Keratinocyte (primary cell): ENCODE measurements around the gene SYT1. TPM values are rescaled to one million over a fixed set of nuclear protein-coding genes. Genes with fewer than 3 reads are reported as not detected.

Experiments used
- DNase-seq: peaks from one replicate; pipeline ENCODE4 v3.0.0-alpha.2; 2011; ENCODE audit warnings: low read depth, missing footprints, low spot score
- FAIRE-seq: peaks from 2 replicates; lab custom pipeline; 2011; peaks lifted over from hg19 to GRCh38; lab: Jason Lieb, UNC
- H2AFZ ChIP-seq: 2 replicates; pipeline ENCODE4 v1.6.0; 2012; ENCODE audit warnings: low read length, control low read depth, inconsistent platforms; ENCODE audit not compliant: control insufficient read depth
- H3K27ac ChIP-seq: 2 replicates; pipeline ENCODE4 v1.5.1; 2011; ENCODE audit warnings: low read length; ENCODE audit not compliant: control insufficient read depth, insufficient read depth
- H3K27me3 ChIP-seq: 3 replicates; pipeline ENCODE4 v1.6.0; 2011; ENCODE audit warnings: low read length; ENCODE audit not compliant: control insufficient read depth, insufficient read depth; ENCODE audit errors: extremely low read depth
- H3K36me3 ChIP-seq, 2 experiments: 2 replicates in 1 of 2; 3 replicates in 1 of 2; pipeline ENCODE4 v1.5.1; 2011; ENCODE audit warnings: low read length in 2 of 2, mild to moderate bottlenecking in 1 of 2; ENCODE audit not compliant: control insufficient read depth in 2 of 2, insufficient read depth in 2 of 2; ENCODE audit errors: extremely low read depth in 1 of 2
- H3K4me1 ChIP-seq: 3 replicates; pipeline ENCODE4 v1.5.1; 2011; ENCODE audit warnings: low read length; ENCODE audit not compliant: control insufficient read depth, insufficient read depth; ENCODE audit errors: extremely low read depth
- H3K4me2 ChIP-seq: 3 replicates; pipeline ENCODE4 v1.6.0; 2011; ENCODE audit warnings: low read depth, low read length; ENCODE audit not compliant: control insufficient read depth, insufficient read depth; ENCODE audit errors: extremely low read depth
- H3K4me3 ChIP-seq, 3 experiments: fragments of 200-600 bp in 1 of 3; sonication (generic) in 1 of 3; 2 replicates in 2 of 3; 3 replicates in 1 of 3; pipeline ENCODE4 v1.5.1; 2011 to 2016; ENCODE audit warnings: low read length in 3 of 3, mild to moderate bottlenecking in 3 of 3, control low read depth in 2 of 3, inconsistent platforms in 1 of 3, low read depth in 1 of 3, mixed read lengths in 1 of 3, mixed run types in 1 of 3, moderate library complexity in 1 of 3; ENCODE audit not compliant: control insufficient read depth in 2 of 3, insufficient read depth in 2 of 3; ENCODE audit errors: extremely low read depth in 1 of 3
- H3K79me2 ChIP-seq: 2 replicates; pipeline ENCODE4 v1.6.0; 2012; ENCODE audit warnings: low read length; ENCODE audit not compliant: control insufficient read depth, insufficient read depth
- H3K9ac ChIP-seq: 3 replicates; pipeline ENCODE4 v1.6.0; 2011; ENCODE audit warnings: low read length; ENCODE audit not compliant: control insufficient read depth, insufficient read depth; ENCODE audit errors: extremely low read depth
- H3K9me1 ChIP-seq: 3 replicates; pipeline ENCODE4 v1.6.0; 2011; ENCODE audit warnings: low read length; ENCODE audit not compliant: control insufficient read depth, insufficient read depth; ENCODE audit errors: extremely low read depth
- H3K9me3 ChIP-seq: 2 replicates; pipeline ENCODE4 v1.5.1; 2012; ENCODE audit warnings: low read depth, low read length; ENCODE audit not compliant: control insufficient read depth
- H4K20me1 ChIP-seq: 3 replicates; pipeline ENCODE4 v1.6.0; 2011; ENCODE audit warnings: low read length; ENCODE audit not compliant: control insufficient read depth, insufficient read depth; ENCODE audit errors: extremely low read depth
- EZH2 ChIP-seq: IDR thresholded peaks from one replicate; pipeline ENCODE4 v1.6.1; 2012; ENCODE audit warnings: inconsistent platforms, mild to moderate bottlenecking, low read length, moderate library complexity
- dilution Hi-C: fragments of 300-500 bp; cut with MboI; formaldehyde crosslinking; loops from one replicate; pipeline ENCODE4 v1.7.0; 2020; ENCODE audit warnings: low sequenced_read_pairs; ENCODE audit not compliant: extremely low pct_ligation_motif_present
- polyA plus RNA-seq, 5 experiments: library from polyadenylated mRNA; depleted of rRNA in 3 of 5; stranded (reverse) in 3 of 5; stranded (forward) in 1 of 5; unstranded in 1 of 5; fragments of >200 nt; gene quantifications; 1 replicate in 1 of 5; 2 replicates in 3 of 5; 3 replicates in 1 of 5; pipeline versions ENCODE4 v1.2.1 to v1.2.3, GENCODE V29; 2011 to 2012; ENCODE audit warnings: missing spikeins in 2 of 5, low read depth in 1 of 5, low replicate concordance in 1 of 5
- TF ChIP-seq, protein P1 (sequence below), 3 experiments: IDR thresholded peaks in 1 of 3; conservative IDR thresholded peaks in 1 of 3; optimal IDR thresholded peaks in 1 of 3; 2 replicates in 2 of 3; 3 replicates in 1 of 3; pipeline versions ENCODE3 to v1.5.1; 2011; ENCODE audit warnings: low read length in 3 of 3, mild to moderate bottlenecking in 3 of 3, moderate library complexity in 2 of 3, control low read depth in 1 of 3, inconsistent platforms in 1 of 3; ENCODE audit not compliant: insufficient read depth in 2 of 3; ENCODE audit errors: extremely low read depth in 1 of 3

The SYT1 gene
- polyA plus RNA-seq, 1 donor (not counting 4 experiments of a cell fraction or from before 2014, with no cell fraction given): 6.1 TPM

DNA sequence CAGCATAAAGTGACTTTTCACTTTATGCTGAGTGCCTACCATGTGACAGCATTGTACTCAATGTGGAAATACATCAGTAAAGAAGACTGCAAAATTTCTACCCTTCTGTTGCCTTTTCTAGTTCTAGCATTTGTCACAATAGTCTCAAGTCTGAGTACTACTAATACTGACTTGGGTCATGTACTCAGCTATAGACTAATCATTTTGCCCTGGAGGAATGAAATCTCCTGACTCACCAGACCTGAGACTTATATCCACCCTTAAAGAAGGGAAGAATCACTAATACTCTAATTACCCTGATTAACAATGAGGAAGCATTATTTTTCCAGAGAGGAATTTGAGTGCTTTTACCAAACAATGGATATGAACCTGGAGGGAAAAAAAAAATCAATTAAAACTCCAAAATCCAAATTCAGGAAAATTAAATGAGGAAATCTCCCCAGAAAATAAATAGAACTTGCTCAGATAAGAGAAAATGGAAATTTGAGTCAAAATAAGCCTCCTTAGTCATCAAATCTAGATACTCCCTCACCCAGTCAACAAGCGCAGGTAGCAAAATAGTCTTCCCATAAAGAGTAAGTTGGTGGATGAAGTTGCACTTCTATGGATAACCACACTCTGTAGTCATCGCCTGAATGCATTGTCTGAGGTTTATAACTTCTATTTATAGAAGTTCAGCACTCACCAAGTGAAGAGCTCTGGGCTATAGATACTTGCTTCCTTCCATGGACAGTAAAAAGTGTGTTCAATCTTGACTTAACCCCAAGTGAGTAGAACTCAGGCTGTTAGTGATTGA is 386.6 kb downstream of the SYT1 start:
- no peaks in the 10 kb centered on the region for H3K9me3 ChIP-seq
- no peak for FAIRE-seq
- no peak overlapping the region for H3K27ac ChIP-seq
- no peak for TF ChIP-seq EZH2
- TF ChIP-seq, protein P1, sequence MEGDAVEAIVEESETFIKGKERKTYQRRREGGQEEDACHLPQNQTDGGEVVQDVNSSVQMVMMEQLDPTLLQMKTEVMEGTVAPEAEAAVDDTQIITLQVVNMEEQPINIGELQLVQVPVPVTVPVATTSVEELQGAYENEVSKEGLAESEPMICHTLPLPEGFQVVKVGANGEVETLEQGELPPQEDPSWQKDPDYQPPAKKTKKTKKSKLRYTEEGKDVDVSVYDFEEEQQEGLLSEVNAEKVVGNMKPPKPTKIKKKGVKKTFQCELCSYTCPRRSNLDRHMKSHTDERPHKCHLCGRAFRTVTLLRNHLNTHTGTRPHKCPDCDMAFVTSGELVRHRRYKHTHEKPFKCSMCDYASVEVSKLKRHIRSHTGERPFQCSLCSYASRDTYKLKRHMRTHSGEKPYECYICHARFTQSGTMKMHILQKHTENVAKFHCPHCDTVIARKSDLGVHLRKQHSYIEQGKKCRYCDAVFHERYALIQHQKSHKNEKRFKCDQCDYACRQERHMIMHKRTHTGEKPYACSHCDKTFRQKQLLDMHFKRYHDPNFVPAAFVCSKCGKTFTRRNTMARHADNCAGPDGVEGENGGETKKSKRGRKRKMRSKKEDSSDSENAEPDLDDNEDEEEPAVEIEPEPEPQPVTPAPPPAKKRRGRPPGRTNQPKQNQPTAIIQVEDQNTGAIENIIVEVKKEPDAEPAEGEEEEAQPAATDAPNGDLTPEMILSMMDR (optimal IDR thresholded peaks at IDR 0.05 in 1 of 3, IDR thresholded peaks at IDR 0.05 in 1 of 3, conservative IDR thresholded peaks at IDR 0.05 in 1 of 3; ENCODE audit: extremely low read depth in 1 of 3, insufficient read depth in 2 of 3, low read length in 3 of 3): no peak
- no peaks in the 10 kb centered on the region for H3K27me3 ChIP-seq
- H3K9ac ChIP-seq: no peak overlapping the region
- no peaks in the 10 kb centered on the region for H3K36me3 ChIP-seq
- no peak overlapping the region for H3K4me2 ChIP-seq
- DNase-seq: no peak
- H3K9me1 ChIP-seq: no peaks in the 10 kb centered on the region
- H2AFZ ChIP-seq: no peak overlapping the region
- no peak overlapping the region for H3K4me3 ChIP-seq
- peaks cover 2% of the 10 kb centered on the region for H3K4me1 ChIP-seq
- dilution Hi-C loops: no loop called here
- no peaks in the 10 kb centered on the region for H3K79me2 ChIP-seq
- H4K20me1 ChIP-seq: no peaks in the 10 kb centered on the region

DNA sequence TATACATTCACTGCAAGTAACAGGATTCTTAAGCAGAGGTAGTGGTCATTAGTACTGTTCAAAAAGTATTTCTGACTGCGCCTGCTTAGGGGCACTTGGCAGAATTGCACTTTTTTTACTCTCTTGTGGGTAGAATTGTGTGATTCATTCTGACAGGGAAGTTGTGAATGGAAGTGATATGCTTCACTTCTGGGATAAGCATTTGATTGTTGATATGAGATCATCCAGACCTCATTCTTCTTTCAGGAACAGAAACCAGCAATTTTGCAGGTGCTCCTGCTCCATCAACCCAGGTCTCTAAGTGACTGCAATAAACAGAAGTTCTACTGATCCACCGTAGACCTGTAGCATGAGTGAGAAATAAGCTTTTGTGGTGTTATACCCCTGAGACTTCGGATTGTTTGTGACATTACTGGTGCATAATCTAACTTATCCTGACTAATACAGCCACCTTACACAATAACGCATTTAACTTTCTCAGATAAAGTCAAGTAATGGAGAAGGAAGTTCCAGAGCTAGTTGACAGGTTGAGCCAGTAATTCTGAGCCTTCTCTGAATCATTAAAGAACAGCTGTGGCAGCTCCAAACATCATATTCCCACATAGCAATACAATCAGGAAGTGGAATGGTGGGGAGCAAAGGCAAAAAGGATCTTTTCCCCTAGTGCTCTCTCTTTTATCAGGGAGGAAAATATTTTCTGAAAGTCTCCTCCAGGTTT is 387.9 kb downstream of the SYT1 start:
- DNase-seq (no peak), FAIRE-seq (no peak)
- H3K79me2 ChIP-seq: no peaks in the 10 kb centered on the region
- H3K9me1 ChIP-seq: no peaks in the 10 kb centered on the region
- no peak overlapping the region for H3K4me2 ChIP-seq
- H3K9ac ChIP-seq: no peak overlapping the region
- dilution Hi-C loops: no loop called here
- no peaks in the 10 kb centered on the region for H3K36me3 ChIP-seq
- TF ChIP-seq, protein P1 (optimal IDR thresholded peaks at IDR 0.05 in 1 of 3, IDR thresholded peaks at IDR 0.05 in 1 of 3, conservative IDR thresholded peaks at IDR 0.05 in 1 of 3; ENCODE audit: extremely low read depth in 1 of 3, insufficient read depth in 2 of 3, low read length in 3 of 3): no peak
- no peak for TF ChIP-seq EZH2
- H3K27ac ChIP-seq: no peak overlapping the region
- H3K4me3 ChIP-seq: no peak overlapping the region
- no peaks in the 10 kb centered on the region for H3K27me3 ChIP-seq
- H2AFZ ChIP-seq: no peak overlapping the region
- peaks cover 2% of the 10 kb centered on the region for H3K4me1 ChIP-seq
- H4K20me1 ChIP-seq: no peaks in the 10 kb centered on the region
- H3K9me3 ChIP-seq: no peaks in the 10 kb centered on the region
